Stimulated activated CD8-positive, alpha-beta memory T cell treated with anti-CD3 and anti-CD28 coated beads, Interleukin-4, amount 100 ng/mL, for 4 hours (primary cell): ENCODE results near the gene MAML2.

Experiments used
- DNase-seq, 2 donors: peaks; one replicate each; pipeline ENCODE4 v3.0.0-alpha.2; 2020; ENCODE audit warnings: low read depth in 2 of 2, low spot score in 1 of 2

Gene MAML2

DNA sequence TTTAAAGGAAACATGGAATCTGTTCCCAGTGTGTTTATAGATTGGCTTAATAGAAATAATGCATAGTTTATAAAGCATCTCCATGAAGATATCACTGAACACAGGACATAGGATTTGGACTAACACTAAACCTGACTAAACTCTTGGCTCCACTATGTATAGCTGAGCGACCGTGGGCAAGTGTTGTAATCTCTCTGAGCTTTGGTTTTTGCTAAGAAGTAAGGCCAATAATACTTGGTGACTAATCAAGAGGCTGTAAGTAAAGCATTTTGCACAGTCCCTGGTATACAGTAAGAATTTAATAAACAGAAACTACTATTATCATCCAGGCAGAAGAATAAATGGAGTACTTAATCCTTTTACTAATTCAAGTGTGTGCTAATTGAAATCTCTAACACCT, 293.6 kb downstream of the MAML2 start:
- DNase-seq: no peak

GRCh38 chr11:96045622-96046456, 297.2 kb downstream of the MAML2 start:
- DNase-seq: no peak

DNA sequence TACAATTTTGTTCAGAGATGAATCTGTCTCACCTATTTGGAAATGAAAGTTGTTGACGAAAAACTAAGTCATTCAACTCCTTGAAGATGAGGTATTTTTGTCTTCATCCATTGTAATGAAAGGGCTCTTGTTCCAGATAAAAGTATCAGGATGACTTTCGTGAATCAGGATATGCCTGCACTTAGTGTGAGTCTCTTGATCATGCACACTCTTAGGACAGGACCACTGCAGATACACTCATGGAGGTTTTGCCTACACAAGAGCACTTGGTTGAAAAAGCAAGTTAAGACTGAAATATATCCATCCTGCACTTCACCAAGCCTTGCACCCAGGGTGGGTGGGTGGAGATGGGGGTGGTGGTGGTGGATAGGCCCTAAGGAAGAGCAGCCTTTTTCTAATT, 298.2 kb downstream of the MAML2 start:
- no peak for DNase-seq

DNA sequence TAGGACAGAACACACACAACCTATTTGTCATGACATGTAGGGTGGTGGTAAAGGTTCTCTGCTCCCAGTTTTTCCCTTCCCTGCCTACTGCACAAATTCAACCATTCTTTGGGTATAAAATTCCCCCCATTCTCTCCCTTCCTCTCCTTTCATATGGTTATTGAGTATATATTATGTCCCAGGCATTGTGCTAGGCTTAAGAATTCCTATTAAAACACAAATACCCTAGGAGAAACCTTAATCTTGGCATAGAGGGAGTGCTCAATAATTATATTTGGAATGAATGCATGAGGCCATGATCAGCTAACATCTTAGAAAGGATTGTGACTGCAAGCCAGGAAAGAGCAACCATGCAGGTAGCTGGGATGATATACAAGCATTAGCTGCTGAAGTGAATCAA, 298.7 kb downstream of the MAML2 start:
- no peak for DNase-seq

- no peak for DNase-seq
These were observed 299.7 kb downstream of the MAML2 start for GRCh38 chr11:96043291-96043690.

- DNase-seq: no peak
These were observed 304.9 kb downstream of the MAML2 start for GRCh38 chr11:96038046-96038445.

DNA sequence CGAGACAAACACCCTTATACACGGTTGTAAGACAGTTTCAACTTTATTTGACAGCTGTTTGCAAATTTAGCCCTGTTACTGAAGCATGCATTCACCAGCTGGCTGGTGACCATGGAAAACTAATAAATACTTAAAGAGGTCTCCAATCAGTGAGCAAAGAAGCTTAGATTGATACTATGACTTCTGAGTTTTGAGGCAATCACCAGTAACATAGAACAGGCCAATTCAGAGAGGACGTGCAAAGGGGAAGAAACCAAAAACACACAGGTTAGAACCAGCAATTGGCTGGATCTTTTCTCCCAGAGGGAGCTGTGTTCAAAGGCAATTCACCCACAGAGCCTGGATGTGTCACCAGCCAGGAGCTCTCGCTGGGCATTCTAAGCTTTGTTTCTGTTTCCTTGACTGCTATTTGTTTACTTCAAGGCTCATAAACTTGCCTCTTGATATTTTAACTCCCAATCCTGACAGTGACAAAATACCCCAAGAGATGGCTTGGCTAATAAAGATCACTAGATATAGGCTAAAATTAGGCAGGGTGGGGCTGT, 305.5 kb downstream of the MAML2 start:
- no peak for DNase-seq

DNA sequence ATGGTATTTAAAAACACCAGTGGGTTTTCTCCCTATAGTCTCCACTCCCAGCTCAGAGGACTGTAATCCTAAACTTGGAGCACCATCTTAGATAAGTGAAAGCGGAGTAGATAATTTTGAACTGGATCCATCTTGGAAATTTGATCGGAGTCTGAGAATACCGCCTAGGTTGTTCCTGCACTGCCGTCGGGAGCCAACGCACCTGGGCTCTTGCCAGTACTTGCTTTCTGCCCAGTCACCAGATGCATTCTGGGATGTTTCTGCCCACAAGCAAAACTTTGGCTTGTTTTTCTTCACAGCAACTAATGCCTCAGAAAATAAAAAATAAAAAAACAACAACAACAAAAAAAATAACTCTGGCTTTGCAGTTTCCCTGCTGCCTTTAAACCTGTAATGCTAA, 306.1 kb downstream of the MAML2 start:
- DNase-seq: no peak

DNA sequence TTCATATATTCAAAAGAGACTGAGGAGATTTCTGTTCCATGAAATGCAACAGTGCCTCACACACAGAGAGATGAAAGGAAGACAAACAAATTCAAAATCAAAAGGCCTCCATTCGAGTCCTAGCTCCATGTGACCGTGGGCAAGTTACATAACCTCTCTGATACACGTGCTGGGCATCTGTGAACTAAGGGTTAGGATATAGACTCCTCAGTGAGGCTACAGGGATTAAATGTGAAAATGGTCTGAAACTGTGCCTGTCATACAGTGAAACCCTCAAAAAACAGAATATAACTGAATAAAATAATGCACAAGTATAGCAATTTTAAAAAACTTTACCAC, 307.3 kb downstream of the MAML2 start:
- DNase-seq: no peak

DNA sequence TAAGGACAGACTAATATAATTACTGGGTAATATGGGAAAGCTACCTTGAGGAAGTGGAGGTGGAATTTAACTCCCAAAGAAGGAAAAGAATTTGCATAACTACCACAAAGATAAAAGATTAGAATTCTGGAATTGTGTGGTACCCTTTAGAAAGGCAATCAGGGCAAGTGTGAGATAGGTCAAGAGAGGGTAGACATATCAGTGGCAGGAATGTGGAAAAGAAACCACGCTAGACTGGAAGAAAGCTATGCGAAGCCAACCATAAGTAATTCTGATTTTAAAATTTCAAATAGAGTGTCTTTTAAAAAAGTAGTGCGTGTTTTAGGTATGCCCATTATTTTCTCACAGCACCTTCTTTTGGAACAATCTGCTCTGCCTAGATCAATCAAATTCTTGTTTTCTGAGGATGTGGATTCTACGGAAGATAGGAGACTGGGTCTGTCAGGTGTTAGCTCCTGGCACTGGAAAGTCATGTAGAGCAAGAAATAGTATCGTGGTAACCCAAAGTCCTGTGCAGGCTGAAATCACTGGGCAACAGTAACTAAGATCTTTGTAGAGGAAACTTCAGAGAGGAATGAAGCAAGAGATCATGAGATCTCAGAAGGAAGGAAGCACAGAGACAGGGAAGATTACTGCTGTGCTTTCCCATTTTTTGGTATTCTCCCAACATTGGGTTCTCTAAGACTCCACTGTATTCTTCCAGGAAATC, 307.8 kb downstream of the MAML2 start:
- no peak for DNase-seq

DNA sequence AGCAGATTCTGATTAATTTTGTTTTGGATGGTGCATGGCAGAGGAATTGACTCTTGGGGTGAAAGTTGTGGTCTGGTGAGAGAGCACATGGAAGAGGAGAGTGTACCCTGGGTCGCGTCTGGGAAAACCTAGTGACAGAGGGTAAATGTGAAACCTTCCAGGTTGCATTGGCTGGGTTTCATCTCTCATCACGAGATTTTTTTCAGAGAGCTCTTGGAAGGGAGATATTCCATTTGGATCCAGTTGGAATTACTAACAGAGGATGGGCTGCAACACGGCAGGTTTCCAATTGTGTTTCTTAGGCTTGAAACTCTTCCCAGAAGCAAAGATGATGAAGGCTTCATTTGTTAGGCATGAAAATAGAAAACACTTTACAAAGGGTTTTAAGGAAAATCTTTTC, 309.4 kb downstream of the MAML2 start:
- DNase-seq: no peak

DNA sequence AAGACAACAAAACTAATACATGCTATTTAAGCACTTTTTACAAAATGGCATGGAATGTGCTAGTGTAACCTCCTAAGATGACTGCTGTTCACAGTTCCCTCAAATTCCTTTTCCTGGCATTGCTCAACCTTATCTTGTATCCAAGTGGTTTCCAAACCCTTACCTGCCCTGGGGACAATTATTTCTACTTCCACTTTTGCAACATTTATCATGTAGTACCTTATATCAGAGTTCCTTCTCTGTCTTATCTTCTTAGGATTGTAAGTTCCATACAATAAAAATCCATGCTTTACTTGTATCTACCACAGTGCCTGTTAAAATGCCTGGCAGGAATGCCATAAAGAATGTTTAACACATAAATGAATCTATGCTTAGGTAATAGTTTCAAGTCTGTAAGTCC, 309.9 kb downstream of the MAML2 start:
- DNase-seq: no peak

- no peak for DNase-seq
These were observed 314.2 kb downstream of the MAML2 start for GRCh38 chr11:96028746-96029145.

- no peak for DNase-seq
These were observed 316.0 kb downstream of the MAML2 start for GRCh38 chr11:96027021-96027420.

DNA sequence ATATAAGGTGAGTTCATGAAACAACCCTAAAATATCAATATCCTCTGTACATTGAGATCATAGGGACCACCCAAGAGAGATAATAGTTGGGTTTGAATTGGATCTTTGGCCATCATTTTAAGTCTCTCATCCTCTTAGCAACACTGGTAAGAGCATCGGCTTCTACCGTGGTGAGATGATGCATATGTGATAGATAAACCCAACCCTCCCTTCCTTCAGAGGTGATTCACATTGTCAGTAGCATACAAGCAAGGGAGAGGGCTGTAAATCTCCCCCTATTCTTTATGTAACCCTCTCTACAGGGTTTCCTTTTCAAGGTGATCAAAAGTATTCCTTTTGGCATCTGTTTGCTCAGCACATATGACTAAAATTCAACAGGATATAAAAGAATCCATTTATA, 316.7 kb downstream of the MAML2 start:
- DNase-seq: no peak

DNA sequence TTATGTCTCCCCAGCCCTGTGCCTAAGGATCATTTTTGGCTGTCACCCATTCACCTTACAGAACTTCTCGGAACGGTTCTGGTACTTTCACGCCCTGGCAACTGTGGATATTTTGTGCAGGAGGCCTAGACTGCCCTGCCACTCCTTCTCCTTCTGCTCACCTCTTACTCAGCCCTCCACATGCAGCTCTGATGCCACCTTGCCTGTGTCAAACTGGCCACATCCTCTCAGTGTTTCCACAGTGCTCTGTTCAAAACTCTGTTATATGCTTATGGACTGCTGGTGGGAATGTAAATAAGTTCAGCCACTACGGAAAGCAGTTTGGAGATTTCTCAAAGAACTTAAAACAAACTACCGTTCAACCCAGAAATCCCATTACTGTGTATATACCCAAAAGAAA, 318.3 kb downstream of the MAML2 start:
- DNase-seq: no peak

DNA sequence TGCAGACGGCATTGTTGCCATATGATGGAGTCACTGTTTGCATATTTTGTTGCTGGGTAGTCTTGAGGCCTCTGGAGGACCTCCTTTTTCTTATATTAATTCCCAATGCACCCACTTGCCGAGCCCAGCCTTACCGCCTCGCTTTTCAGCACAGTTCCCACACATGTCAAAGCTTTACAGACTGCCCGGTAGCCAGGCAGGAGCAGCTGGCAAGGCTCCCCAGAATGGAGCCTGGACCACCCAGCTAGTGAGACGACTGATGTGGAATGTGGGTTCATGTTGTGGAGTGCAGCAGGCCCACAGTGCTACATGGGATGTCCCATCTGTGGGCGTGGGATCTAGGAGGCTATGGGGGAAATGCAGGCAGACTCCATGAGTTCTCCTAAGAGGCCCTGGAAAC, 319.7 kb downstream of the MAML2 start:
- DNase-seq: no peak

GRCh38 chr11:96021901-96022650, 320.9 kb downstream of the MAML2 start:
- no peak for DNase-seq

DNA sequence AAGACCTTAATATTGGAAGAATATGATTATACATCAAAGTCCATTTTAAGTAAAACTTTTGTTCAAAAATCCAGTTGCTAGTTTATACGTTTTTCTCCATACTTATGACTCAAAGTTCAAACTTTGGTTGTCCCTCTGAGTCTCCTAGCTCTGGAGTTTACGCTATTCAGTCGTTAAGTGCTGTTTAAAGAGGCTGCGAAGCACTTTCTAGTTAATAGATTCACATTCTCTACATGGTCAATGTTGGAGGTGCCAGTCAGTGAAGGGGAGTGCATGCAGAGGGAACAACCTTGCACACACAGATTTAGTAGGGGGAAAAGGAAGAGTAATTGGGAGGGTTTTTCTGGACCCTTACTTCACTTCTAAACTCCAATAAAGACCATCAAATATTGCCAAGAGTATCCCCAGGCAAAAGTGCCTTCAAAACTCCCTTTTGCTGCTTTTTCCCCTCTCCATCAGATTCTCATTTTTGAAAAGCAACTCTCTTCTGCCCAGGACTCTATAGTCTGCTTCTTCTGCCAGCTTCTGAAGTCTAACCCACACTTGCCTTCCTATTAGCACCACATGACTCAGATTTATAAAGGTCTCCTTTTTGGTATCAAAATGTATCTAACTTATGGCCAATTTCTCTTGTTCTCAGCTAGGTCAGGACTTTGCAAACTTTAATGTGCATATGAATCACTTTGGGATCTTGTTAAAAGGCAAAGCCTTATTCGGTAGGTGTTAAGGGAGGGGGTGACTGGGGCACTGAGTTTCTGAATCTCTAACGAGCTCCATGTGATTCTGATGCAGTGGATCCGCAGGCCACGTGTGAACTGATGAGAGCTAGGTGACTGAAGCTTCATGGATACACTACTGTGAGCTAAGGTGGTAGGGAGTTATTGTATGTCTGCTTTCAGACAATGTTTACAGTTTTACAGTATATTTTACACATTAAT, 322.9 kb downstream of the MAML2 start:
- no peak for DNase-seq

GRCh38 chr11:96019281-96019680, 323.7 kb downstream of the MAML2 start:
- DNase-seq: no peak

DNA sequence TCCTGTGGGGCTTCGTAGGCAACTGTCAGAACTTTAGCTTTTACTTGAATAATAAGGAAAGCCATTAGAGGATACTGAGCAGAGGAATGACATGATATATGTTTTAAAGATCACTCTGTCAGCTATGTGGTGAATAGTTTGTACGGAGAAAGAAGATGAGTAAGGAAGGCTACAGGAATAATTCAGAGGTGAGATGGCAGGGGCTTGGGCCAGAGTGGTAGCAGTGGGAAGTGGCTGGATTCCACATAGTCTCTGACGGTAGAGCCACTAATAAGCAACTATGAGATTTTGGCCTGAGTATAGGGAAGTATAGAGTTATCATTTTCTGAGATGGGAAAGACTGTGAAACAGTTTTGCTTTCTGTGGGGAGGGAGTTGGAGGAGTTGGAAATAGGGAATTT, 325.1 kb downstream of the MAML2 start:
- DNase-seq: no peak
